BJ (cell line): ENCODE data around the gene ITGA5. TPM values are rescaled to one million over a fixed set of nuclear protein-coding genes. Genes with fewer than 3 reads are reported as not detected.

Source experiments
- CTCF ChIA-PET: fragments of 350-600 bp; formaldehyde crosslinking; extraction: SDS; loops from one replicate; lab custom pipeline; 2021; ENCODE audit warnings: antibody characterized with exemption, inconsistent platforms; lab: Yijun Ruan, JAX
- POLR2A ChIA-PET: fragments of 300-600 bp; sonication (Branson Sonifier 250); formaldehyde crosslinking; extraction: SDS; loops from one replicate; lab custom pipeline; 2021; ENCODE audit warnings: antibody characterized with exemption; lab: Charles Lee
- DNase-seq: peaks from one replicate; pipeline ENCODE4 v3.0.0-alpha.2; 2011; ENCODE audit warnings: low read depth
- H3K27me3 ChIP-seq: 2 replicates; pipeline ENCODE4 v1.6.0; 2011; ENCODE audit warnings: low read length; ENCODE audit not compliant: control insufficient read depth, insufficient read depth
- H3K36me3 ChIP-seq: 2 replicates; pipeline ENCODE4 v1.5.1; 2011; ENCODE audit warnings: low read length; ENCODE audit not compliant: control insufficient read depth, insufficient read depth
- H3K4me3 ChIP-seq: 2 replicates; pipeline ENCODE4 v1.5.1; 2011; ENCODE audit warnings: low read depth, mild to moderate bottlenecking, control low read depth, low read length
- CTCF ChIP-seq: IDR thresholded peaks from 2 replicates; pipeline ENCODE4 v1.5.1; 2011; ENCODE audit warnings: low read depth, mild to moderate bottlenecking, control low read depth, inconsistent platforms, low read length, moderate library complexity; ENCODE audit not compliant: insufficient read depth
- polyA plus RNA-seq: library from polyadenylated mRNA; depleted of rRNA; stranded (reverse); fragments of >200 nt; gene quantifications from 2 replicates; pipeline ENCODE4 v1.2.3, GENCODE V29; 2011

ITGA5 gene
- polyA plus RNA-seq, 1 experiment, result 375 TPM

- POLR2A ChIA-PET, result no interaction called here
- no peaks in the 10 kb centered on the region for H3K27me3 ChIP-seq
- TF ChIP-seq CTCF, result no peak
- CTCF ChIA-PET, result interaction anchor here (0.5 to 5.5 kb wide), 58 partner anchors 7 to 572 kb away, joined by 3 to 72 read pairs (median 5); partner anchors contain the start of genes COPZ1, HOXC10, HOXC8 and NFE2
- no peaks in the 10 kb centered on the region for H3K36me3 ChIP-seq
- peak overlapping the region; percentile 43 for H3K4me3 ChIP-seq
- DNase-seq, result no peak
These were observed 40.2 kb downstream of the ITGA5 start for GRCh38 chr12:54378796-54379397.

GRCh38 chr12:54377797-54378515 is 41.1 kb downstream of the ITGA5 start:
- Histone ChIP-seq H3K36me3 (no peaks in the 10 kb centered on the region), H3K4me3 (no peak overlapping the region), H3K27me3 (no peaks in the 10 kb centered on the region)
- TF ChIP-seq CTCF, result no peak
- CTCF ChIA-PET, result interaction anchor here (1.5 to 5.5 kb wide), 7 partner anchors 7 to 159 kb away, joined by 4 to 72 read pairs (median 26); no protein-coding TSS in a partner anchor
- POLR2A ChIA-PET, result no interaction called here
- no peak for DNase-seq

- H3K36me3 ChIP-seq, result no peaks in the 10 kb centered on the region
- POLR2A ChIA-PET, result no interaction called here
- H3K27me3 ChIP-seq, result no peaks in the 10 kb centered on the region
- TF ChIP-seq CTCF, result no peak
- H3K4me3 ChIP-seq, result no peak overlapping the region
- CTCF ChIA-PET, result interaction anchor here (1.3 to 4.1 kb wide), 3 partner anchors 15 to 60 kb away, joined by 3 to 53 read pairs (median 3); no protein-coding TSS in a partner anchor
- no peak for DNase-seq
These were observed 42.1 kb downstream of the ITGA5 start for GRCh38 chr12:54377007-54377406.

- H3K27me3 ChIP-seq, result no peaks in the 10 kb centered on the region
- ChIA-PET POLR2A (no interaction called here), CTCF (interaction anchor here (1.1 to 1.6 kb wide), 3 partner anchors 23 to 63 kb away, joined by 3 read pairs; no protein-coding TSS in a partner anchor)
- DNase-seq, result no peak
- no peak overlapping the region for H3K4me3 ChIP-seq
- no peak for TF ChIP-seq CTCF
- no peaks in the 10 kb centered on the region for H3K36me3 ChIP-seq
These were observed 42.5 kb downstream of the ITGA5 start for GRCh38 chr12:54376596-54376995.

GRCh38 chr12:54375259-54375579 is 43.8 kb downstream of the ITGA5 start:
- H3K4me3 ChIP-seq, result no peak overlapping the region
- POLR2A ChIA-PET, result no interaction called here
- H3K36me3 ChIP-seq, result no peaks in the 10 kb centered on the region
- no peak for DNase-seq
- CTCF ChIA-PET, result interaction anchor here (0.6 to 1.4 kb wide), 4 partner anchors 19 to 160 kb away, joined by 3 to 4 read pairs (median 3); no protein-coding TSS in a partner anchor
- no peak for TF ChIP-seq CTCF
- no peaks in the 10 kb centered on the region for H3K27me3 ChIP-seq
